ENCODE measurements around the gene TDRD12. TPM values are rescaled to one million over a fixed set of nuclear protein-coding genes. Genes with fewer than 3 reads are reported as not detected.

TDRD12 gene
- total RNA-seq, 2 donors from 2014 or later = 0.41 to 9.8 TPM

- DNase-seq (ENCODE audit: low spot score) = no peak
- TF ChIP-seq, protein P1, sequence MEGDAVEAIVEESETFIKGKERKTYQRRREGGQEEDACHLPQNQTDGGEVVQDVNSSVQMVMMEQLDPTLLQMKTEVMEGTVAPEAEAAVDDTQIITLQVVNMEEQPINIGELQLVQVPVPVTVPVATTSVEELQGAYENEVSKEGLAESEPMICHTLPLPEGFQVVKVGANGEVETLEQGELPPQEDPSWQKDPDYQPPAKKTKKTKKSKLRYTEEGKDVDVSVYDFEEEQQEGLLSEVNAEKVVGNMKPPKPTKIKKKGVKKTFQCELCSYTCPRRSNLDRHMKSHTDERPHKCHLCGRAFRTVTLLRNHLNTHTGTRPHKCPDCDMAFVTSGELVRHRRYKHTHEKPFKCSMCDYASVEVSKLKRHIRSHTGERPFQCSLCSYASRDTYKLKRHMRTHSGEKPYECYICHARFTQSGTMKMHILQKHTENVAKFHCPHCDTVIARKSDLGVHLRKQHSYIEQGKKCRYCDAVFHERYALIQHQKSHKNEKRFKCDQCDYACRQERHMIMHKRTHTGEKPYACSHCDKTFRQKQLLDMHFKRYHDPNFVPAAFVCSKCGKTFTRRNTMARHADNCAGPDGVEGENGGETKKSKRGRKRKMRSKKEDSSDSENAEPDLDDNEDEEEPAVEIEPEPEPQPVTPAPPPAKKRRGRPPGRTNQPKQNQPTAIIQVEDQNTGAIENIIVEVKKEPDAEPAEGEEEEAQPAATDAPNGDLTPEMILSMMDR (IDR thresholded peaks at IDR 0.05) = no peak
- TF ChIP-seq POLR2A (IDR thresholded peaks at IDR 0.05) = no peak
- no peak for TF ChIP-seq POLR2AphosphoS5 (IDR thresholded peaks at IDR 0.05)
- no peaks in the 10 kb centered on the region for H3K4me1 ChIP-seq (replicated peaks)
- no peak overlapping the region for H3K27ac ChIP-seq
- H3K36me3 ChIP-seq = no peaks in the 10 kb centered on the region
- 94% methylated on average over 5 of the region's 5 CpGs for WGBS
- H3K9me3 ChIP-seq = no peaks in the 10 kb centered on the region
- H3K4me3 ChIP-seq = no peak overlapping the region
- intact Hi-C loops (cut with DNase I) = no loop called here
- no peaks in the 10 kb centered on the region for H3K27me3 ChIP-seq (replicated peaks; ENCODE audit: insufficient read depth)
These were observed 138.0 kb downstream of the TDRD12 start for GRCh38 chr19:32857584-32857983.

- 91% methylated on average over 13 of the region's 13 CpGs for WGBS
- Histone ChIP-seq H3K9me3 (no peaks in the 10 kb centered on the region), H3K36me3 (no peaks in the 10 kb centered on the region), H3K27ac (no peak overlapping the region), H3K27me3 (replicated peaks; ENCODE audit: insufficient read depth) (no peaks in the 10 kb centered on the region), H3K4me1 (replicated peaks) (no peaks in the 10 kb centered on the region), H3K4me3 (no peak overlapping the region)
- TF ChIP-seq POLR2A (IDR thresholded peaks at IDR 0.05) (no peak), POLR2AphosphoS5 (IDR thresholded peaks at IDR 0.05) (no peak)
- TF ChIP-seq, protein P1 (IDR thresholded peaks at IDR 0.05) = no peak
- DNase-seq (ENCODE audit: low spot score) = no peak
- intact Hi-C loops (cut with DNase I) = no loop called here
These were observed 138.6 kb downstream of the TDRD12 start for GRCh38 chr19:32858155-32858554.

- H3K27me3 ChIP-seq (replicated peaks; ENCODE audit: insufficient read depth) = no peaks in the 10 kb centered on the region
- 97% methylated on average over 10 of the region's 10 CpGs for WGBS
- intact Hi-C loops (cut with DNase I) = no loop called here
These were observed 139.0 kb downstream of the TDRD12 start for GRCh38 chr19:32858559-32858958.

DNA sequence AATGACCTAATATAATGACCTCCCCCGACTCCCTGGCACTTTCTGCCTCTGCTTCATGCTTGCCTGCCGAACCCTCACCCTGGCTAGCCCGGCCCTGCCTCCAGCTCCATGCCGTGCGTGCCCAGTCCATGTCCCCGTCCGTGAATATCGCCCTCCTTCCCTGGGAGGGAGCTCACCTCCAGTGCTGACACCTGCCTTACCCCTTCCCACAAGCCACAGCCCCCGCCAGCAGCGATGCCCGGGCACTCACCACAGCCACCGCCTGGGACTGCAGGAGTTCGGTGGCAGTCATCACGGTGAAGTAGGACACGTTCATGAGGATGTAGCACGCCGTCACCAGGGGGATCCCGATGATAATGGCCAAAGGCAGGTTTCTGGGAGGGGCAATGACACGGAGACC, 140.0 kb downstream of the TDRD12 start:
- DNase-seq (ENCODE audit: low spot score) = no peak
- no peaks in the 10 kb centered on the region for H3K4me1 ChIP-seq (replicated peaks)
- intact Hi-C loops (cut with DNase I) = no loop called here

More at GRCh38 chr19:32858559-32858958, 139.0 kb downstream of the TDRD12 start:
- H3K9me3 ChIP-seq = no peaks in the 10 kb centered on the region
- no peak overlapping the region for H3K4me3 ChIP-seq
- DNase-seq (ENCODE audit: low spot score) = no peak
- no peak overlapping the region for H3K27ac ChIP-seq
- no peaks in the 10 kb centered on the region for H3K4me1 ChIP-seq (replicated peaks)
- H3K36me3 ChIP-seq = no peaks in the 10 kb centered on the region
- TF ChIP-seq POLR2A (IDR thresholded peaks at IDR 0.05) = no peak
- TF ChIP-seq, protein P1 (IDR thresholded peaks at IDR 0.05) = no peak
- TF ChIP-seq POLR2AphosphoS5 (IDR thresholded peaks at IDR 0.05) = no peak

DNA sequence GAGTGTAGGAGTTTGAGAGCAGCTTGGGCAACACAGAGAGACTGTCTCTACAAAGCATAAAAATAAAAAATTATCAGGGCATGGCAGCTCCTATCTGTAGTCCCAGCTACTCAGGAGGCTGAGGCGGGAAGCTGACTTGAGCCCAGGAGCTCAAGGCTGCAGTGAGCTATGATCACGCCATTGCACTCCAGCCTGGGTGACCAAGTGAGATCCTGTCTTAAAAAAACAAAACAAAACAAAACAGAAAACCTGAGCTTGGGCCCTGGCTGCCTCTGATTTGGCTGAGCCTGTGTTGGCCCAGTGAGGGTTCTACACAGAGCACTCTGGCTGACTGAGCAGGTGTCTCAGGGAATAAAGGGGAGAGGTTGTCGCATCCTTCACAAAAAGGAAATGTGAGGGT, 142.0 kb downstream of the TDRD12 start:
- DNase-seq (ENCODE audit: low spot score) = no peak
- Histone ChIP-seq H3K4me1 (replicated peaks) (no peaks in the 10 kb centered on the region), H3K27ac (no peak overlapping the region), H3K27me3 (replicated peaks; ENCODE audit: insufficient read depth) (no peaks in the 10 kb centered on the region), H3K4me3 (no peak overlapping the region), H3K9me3 (no peaks in the 10 kb centered on the region), H3K36me3 (no peaks in the 10 kb centered on the region)
- TF ChIP-seq POLR2A (IDR thresholded peaks at IDR 0.05) (no peak), POLR2AphosphoS5 (IDR thresholded peaks at IDR 0.05) (no peak)
- TF ChIP-seq, protein P1 (IDR thresholded peaks at IDR 0.05) = no peak
- intact Hi-C loops (cut with DNase I) = no loop called here
- WGBS = 98% methylated on average over 3 of the region's 3 CpGs

More for the DNA sequence above, 140.0 kb downstream of the TDRD12 start:
- Histone ChIP-seq H3K27me3 (replicated peaks; ENCODE audit: insufficient read depth) (no peaks in the 10 kb centered on the region), H3K4me3 (no peak overlapping the region), H3K36me3 (no peaks in the 10 kb centered on the region), H3K9me3 (no peaks in the 10 kb centered on the region), H3K27ac (no peak overlapping the region)
- 93% methylated on average over 19 of the region's 19 CpGs for WGBS
- TF ChIP-seq POLR2A (IDR thresholded peaks at IDR 0.05) (no peak), POLR2AphosphoS5 (IDR thresholded peaks at IDR 0.05) (no peak)
- TF ChIP-seq, protein P1 (IDR thresholded peaks at IDR 0.05) = no peak
